CD14-positive monocyte (primary cell): ENCODE results near the gene TRIM41. TPM values are rescaled to one million over a fixed set of nuclear protein-coding genes. Genes with fewer than 3 reads are reported as not detected.
A peak's percentile ranks its signal among the peaks of the same experiment; 100 is the strongest.
"Not testable (repeated sequence)": the region's sequence is repeated elsewhere in the genome, so short reads cannot be mapped to it uniquely, and the experiment has no call there.

ENCODE experiments used
- DNase-seq, 3 donors: peaks; one replicate each; pipeline ENCODE4 v3.0.0-alpha.2; 2011 to 2022
- H2AFZ ChIP-seq: 2 replicates; pipeline ENCODE4 v1.6.0; 2012; ENCODE audit warnings: mild to moderate bottlenecking, low read depth, low read length, inconsistent platforms; ENCODE audit not compliant: insufficient read depth, poor library complexity, severe bottlenecking
- H3K27ac ChIP-seq, 2 donors: 1 replicate in 1 of 2; 2 replicates in 1 of 2; pipeline ENCODE4 v1.5.1; 2012 to 2013; ENCODE audit warnings: low read length in 2 of 2, control low read depth in 1 of 2, inconsistent platforms in 1 of 2, low read depth in 1 of 2, mild to moderate bottlenecking in 1 of 2
- H3K27me3 ChIP-seq, 2 donors: one replicate each; pipeline versions ENCODE4 v1.6.0 to v1.6.1; 2011 to 2013; ENCODE audit warnings: low read length in 2 of 2; ENCODE audit not compliant: control insufficient read depth in 2 of 2, insufficient read depth in 2 of 2
- H3K36me3 ChIP-seq, 2 donors: replicated peaks in 1 of 2; 1 replicate in 1 of 2; 2 replicates in 1 of 2; pipeline versions ENCODE4 v1.5.1 to v1.6.1; 2012 to 2013; ENCODE audit warnings: low read length in 2 of 2, control low read depth in 1 of 2, inconsistent platforms in 1 of 2, mild to moderate bottlenecking in 1 of 2; ENCODE audit not compliant: insufficient read depth in 2 of 2, control insufficient read depth in 1 of 2
- H3K4me1 ChIP-seq, 2 donors: 1 replicate in 1 of 2; 2 replicates in 1 of 2; pipeline versions ENCODE4 v1.5.1 to v1.6.1; 2012 to 2013; ENCODE audit warnings: low read length in 2 of 2, control low read depth in 1 of 2, inconsistent platforms in 1 of 2, mild to moderate bottlenecking in 1 of 2, moderate library complexity in 1 of 2; ENCODE audit not compliant: insufficient read depth in 2 of 2, control insufficient read depth in 1 of 2
- H3K4me2 ChIP-seq: replicated peaks from 2 replicates; pipeline ENCODE3; 2012; ENCODE audit warnings: low read length, moderate library complexity, mild to moderate bottlenecking; ENCODE audit not compliant: poor library complexity, severe bottlenecking; ENCODE audit errors: extremely low read depth
- H3K4me3 ChIP-seq, 3 experiments: fragments of 200-600 bp in 1 of 3; sonication (generic) in 1 of 3; replicated peaks in 1 of 3; 1 replicate in 2 of 3; 2 replicates in 1 of 3; pipeline ENCODE4 v1.5.1; 2011 to 2013; ENCODE audit warnings: low read length in 3 of 3, mild to moderate bottlenecking in 3 of 3, control low read depth in 2 of 3, low read depth in 2 of 3, inconsistent platforms in 1 of 3, moderate library complexity in 1 of 3
- H3K79me2 ChIP-seq: 2 replicates; pipeline ENCODE4 v1.6.0; 2012; ENCODE audit warnings: mild to moderate bottlenecking, control low read depth, inconsistent platforms, low read length, moderate library complexity; ENCODE audit not compliant: insufficient read depth
- H3K9ac ChIP-seq: 2 replicates; pipeline ENCODE4 v1.6.0; 2017; ENCODE audit warnings: low read length, mild to moderate bottlenecking; ENCODE audit not compliant: insufficient read depth, poor library complexity, severe bottlenecking
- H3K9me3 ChIP-seq, 2 donors: replicated peaks in 1 of 2; 1 replicate in 1 of 2; 2 replicates in 1 of 2; pipeline versions ENCODE4 v1.5.1 to v1.6.1; 2012 to 2013; ENCODE audit warnings: low read length in 2 of 2, control low read depth in 1 of 2; ENCODE audit not compliant: control insufficient read depth in 1 of 2, insufficient read depth in 1 of 2
- H4K20me1 ChIP-seq: 2 replicates; pipeline ENCODE4 v1.6.0; 2012; ENCODE audit warnings: mild to moderate bottlenecking, low read length, control low read depth, moderate library complexity; ENCODE audit not compliant: insufficient read depth
- H3K27ac Mint-ChIP-seq, 7 donors: one replicate each; pipeline ENCODE4 v1.8.0; 2020; ENCODE audit warnings: mild to moderate bottlenecking in 7 of 7, mixed read lengths in 7 of 7, moderate library complexity in 6 of 7, inconsistent platforms in 2 of 7
- H3K27me3 Mint-ChIP-seq, 3 donors: one replicate each; pipeline ENCODE4 v1.8.0; 2021 to 2022; ENCODE audit warnings: low read depth in 3 of 3, mild to moderate bottlenecking in 3 of 3, mixed read lengths in 3 of 3, moderate library complexity in 3 of 3, inconsistent platforms in 1 of 3
- H3K36me3 Mint-ChIP-seq, 2 donors: one replicate each; pipeline ENCODE4 v1.8.0; 2020; ENCODE audit warnings: mixed read lengths in 2 of 2, inconsistent platforms in 1 of 2, mild to moderate bottlenecking in 1 of 2
- H3K4me1 Mint-ChIP-seq: one replicate; pipeline ENCODE4 v1.8.0; 2020; ENCODE audit warnings: mild to moderate bottlenecking, mixed read lengths
- H3K4me3 Mint-ChIP-seq, 2 donors: one replicate each; pipeline ENCODE4 v1.8.0; 2020; ENCODE audit warnings: mild to moderate bottlenecking in 2 of 2, mixed read lengths in 2 of 2, moderate library complexity in 1 of 2
- H3K9me3 Mint-ChIP-seq, 7 donors: one replicate each; pipeline ENCODE4 v1.8.0; 2020 to 2022; ENCODE audit warnings: mixed read lengths in 7 of 7, mild to moderate bottlenecking in 6 of 7, moderate library complexity in 6 of 7, inconsistent platforms in 2 of 7
- WGBS: methylation state at CpG from one replicate; pipeline ENCODE4 v1.1.5; 2013; ENCODE audit warnings: missing lambda C conversion rate; ENCODE audit not compliant: insufficient coverage; 5-methylcytosine and 5-hydroxymethylcytosine counted together
- intact Hi-C, 2 donors: fragments of 100-400 bp; cut with micrococcal nuclease; formaldehyde crosslinking; loops; one replicate each; pipeline versions ENCODE4 v1.15.0 to v1.15.1; 2023
- polyA plus RNA-seq, 3 donors: library from polyadenylated mRNA; depleted of rRNA in 1 of 3; unstranded in 2 of 3; stranded (reverse) in 1 of 3; fragments of 300-500 nt in 2 of 3; fragments of >200 nt in 1 of 3; fragmentation: Illumina TruSeq in 2 of 3; gene quantifications; 1 replicate in 2 of 3; 2 replicates in 1 of 3; pipeline ENCODE4 v1.2.3, GENCODE V29; 2012 to 2021
- TF ChIP-seq, protein P1 (sequence below): fragments of 200-600 bp; IDR thresholded peaks from one replicate; pipeline ENCODE4 v1.8.0; 2022; ENCODE audit warnings: antibody characterized with exemption, mild to moderate bottlenecking

The TRIM41 gene
- polyA plus RNA-seq, 3 donors: 0.12 to 26.4 (median 0.24) TPM

DNA sequence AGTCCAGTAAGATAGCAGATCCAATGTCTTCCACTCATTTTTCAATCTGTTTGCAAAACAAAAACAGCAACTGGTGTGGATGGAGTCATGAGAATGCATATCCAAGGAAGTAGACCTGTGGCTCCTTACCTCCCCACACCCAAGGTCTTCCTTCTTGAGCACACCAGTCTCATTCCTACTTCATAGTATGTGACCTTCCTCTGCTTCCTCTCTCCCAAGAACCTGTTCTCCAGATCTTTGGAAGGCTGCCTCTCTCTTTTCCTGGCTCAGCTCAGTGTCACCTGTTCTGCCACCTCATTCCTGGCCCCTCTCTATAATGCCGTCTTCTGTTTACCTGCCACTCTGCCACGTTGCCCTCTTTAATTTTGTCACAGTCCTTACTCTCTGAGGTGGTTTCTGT is 10.1 kb upstream of the TRIM41 start:
- H3K9me3 ChIP-seq: no peaks in the 10 kb centered on the region
- WGBS: no CpG with 5 or more reads among the region's 2 CpGs
- H3K79me2 ChIP-seq: no peaks in the 10 kb centered on the region
- H3K36me3 ChIP-seq: no peaks in the 10 kb centered on the region
- H3K9ac ChIP-seq: no peak overlapping the region
- no peaks in the 10 kb centered on the region for H3K36me3 Mint-ChIP-seq
- no peak overlapping the region for H3K27ac Mint-ChIP-seq
- H3K4me3 ChIP-seq: no peak overlapping the region
- H3K27me3 Mint-ChIP-seq: peaks cover 26 to 32% (median 28%) of the 10 kb centered on the region in 3 donors
- TF ChIP-seq, protein P1, sequence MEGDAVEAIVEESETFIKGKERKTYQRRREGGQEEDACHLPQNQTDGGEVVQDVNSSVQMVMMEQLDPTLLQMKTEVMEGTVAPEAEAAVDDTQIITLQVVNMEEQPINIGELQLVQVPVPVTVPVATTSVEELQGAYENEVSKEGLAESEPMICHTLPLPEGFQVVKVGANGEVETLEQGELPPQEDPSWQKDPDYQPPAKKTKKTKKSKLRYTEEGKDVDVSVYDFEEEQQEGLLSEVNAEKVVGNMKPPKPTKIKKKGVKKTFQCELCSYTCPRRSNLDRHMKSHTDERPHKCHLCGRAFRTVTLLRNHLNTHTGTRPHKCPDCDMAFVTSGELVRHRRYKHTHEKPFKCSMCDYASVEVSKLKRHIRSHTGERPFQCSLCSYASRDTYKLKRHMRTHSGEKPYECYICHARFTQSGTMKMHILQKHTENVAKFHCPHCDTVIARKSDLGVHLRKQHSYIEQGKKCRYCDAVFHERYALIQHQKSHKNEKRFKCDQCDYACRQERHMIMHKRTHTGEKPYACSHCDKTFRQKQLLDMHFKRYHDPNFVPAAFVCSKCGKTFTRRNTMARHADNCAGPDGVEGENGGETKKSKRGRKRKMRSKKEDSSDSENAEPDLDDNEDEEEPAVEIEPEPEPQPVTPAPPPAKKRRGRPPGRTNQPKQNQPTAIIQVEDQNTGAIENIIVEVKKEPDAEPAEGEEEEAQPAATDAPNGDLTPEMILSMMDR: no peak
- H2AFZ ChIP-seq: no peak overlapping the region
- intact Hi-C loops: no loop called here
- DNase-seq: no peak
- peaks cover 22% of the 10 kb centered on the region for H3K4me1 Mint-ChIP-seq
- peaks cover 12 to 32% of the 10 kb centered on the region in 2 donors for H3K27me3 ChIP-seq
- H4K20me1 ChIP-seq: no peaks in the 10 kb centered on the region
- peaks cover 0 to 11% (median 2%) of the 10 kb centered on the region in 7 donors for H3K9me3 Mint-ChIP-seq
- H3K27ac ChIP-seq: no peak overlapping the region
- H3K4me3 Mint-ChIP-seq: no peak overlapping the region
- peaks cover 20 to 21% of the 10 kb centered on the region in 2 donors for H3K4me1 ChIP-seq
- no peak overlapping the region for H3K4me2 ChIP-seq

DNA sequence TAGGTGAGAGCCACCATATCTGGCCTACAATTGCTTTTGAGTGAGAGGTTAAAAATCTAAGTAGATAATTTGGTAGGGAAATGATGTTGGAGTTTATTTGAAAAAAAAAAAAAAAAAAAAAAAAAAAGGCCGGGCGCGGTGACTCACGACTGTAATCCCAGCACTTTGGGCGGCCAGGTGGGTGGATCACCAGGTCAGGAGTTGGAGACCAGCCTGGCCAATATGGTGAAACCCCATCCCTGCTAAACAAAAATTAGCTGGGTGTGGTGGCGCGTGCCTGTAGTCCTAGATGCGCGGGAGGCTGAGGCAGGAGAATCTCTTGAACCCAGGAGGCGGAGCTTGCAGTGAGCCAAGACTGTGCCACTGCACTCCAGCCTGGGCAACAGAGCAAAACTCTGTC is 8.8 kb upstream of the TRIM41 start:
- H3K27me3 ChIP-seq: peaks cover 13 to 40% of the 10 kb centered on the region in 2 donors
- not testable (repeated sequence) for H3K36me3 Mint-ChIP-seq

More for the DNA sequence above, 8.8 kb upstream of the TRIM41 start:
- H3K27ac Mint-ChIP-seq, H3K4me3 ChIP-seq, H3K79me2 ChIP-seq, DNase-seq, H3K9ac ChIP-seq, intact Hi-C loops, H3K4me2 ChIP-seq, H3K9me3 ChIP-seq, H4K20me1 ChIP-seq, H3K27ac ChIP-seq, H2AFZ ChIP-seq, H3K36me3 ChIP-seq: not testable (repeated sequence)
- peaks cover 0 to 14% (median 1%) of the 10 kb centered on the region in 7 donors for H3K9me3 Mint-ChIP-seq
- peaks cover 28% of the 10 kb centered on the region for H3K4me1 Mint-ChIP-seq
- 96% methylated on average over 5 of the region's 10 CpGs for WGBS
- H3K27me3 Mint-ChIP-seq: peaks cover 26 to 40% (median 34%) of the 10 kb centered on the region in 3 donors
- peak overlapping the region in 1 of 2 donors; percentile 48 for H3K4me3 Mint-ChIP-seq
- H3K4me1 ChIP-seq: peaks cover 29 to 30% of the 10 kb centered on the region in 2 donors
